ENCODE data around the gene IFIT1. TPM values are rescaled to one million over a fixed set of nuclear protein-coding genes. Genes with fewer than 3 reads are reported as not detected.

Gene IFIT1
- total and polyA plus RNA-seq, 9 of the 15 experiments (the other 6 are each of a cell fraction or from before 2014, with no cell fraction given): 0.03 to 0.40 (median 0.18) TPM

DNA sequence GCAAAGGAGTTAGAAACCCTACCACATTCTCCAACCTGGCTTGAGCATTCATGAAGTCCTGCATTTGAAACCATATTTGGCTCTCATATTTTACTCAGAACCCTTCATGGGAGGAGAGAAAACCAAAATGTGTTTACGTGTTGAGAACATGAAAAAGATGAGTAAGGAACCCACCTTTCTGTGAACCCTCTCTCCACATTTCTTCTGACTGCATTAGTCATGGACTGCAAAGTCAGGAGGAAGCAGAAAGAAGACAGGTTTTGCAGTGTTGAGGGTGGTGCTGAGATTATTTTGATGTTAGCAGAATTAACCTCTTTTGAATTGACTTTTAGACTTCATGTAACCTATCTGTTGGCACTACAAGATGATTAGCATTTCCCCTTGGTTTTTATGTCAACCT lies 9.7 kb upstream of the IFIT1 start:
- intact Hi-C loops (cut with micrococcal nuclease): no loop called here
- no TSS peak for BruUV-seq (replicated peaks)
- DNase-seq (ENCODE audit: extremely low read depth in 1 of 4, low spot score in 3 of 4) (no peak), FAIRE-seq (no peak), ATAC-seq (no peak)
- in situ Hi-C loops (cut with MboI): no loop called here
- Histone ChIP-seq H3K4me3 (no peak overlapping the region), H3K36me3 (ENCODE audit: control insufficient read depth, insufficient read depth, low read length) (no peaks in the 10 kb centered on the region), H3K27ac (ENCODE audit: extremely low read depth, low read depth, low read length) (no peak overlapping the region), H3K9ac (ENCODE audit: insufficient read depth in 1 of 2, low read depth in 2 of 2, low read length in 2 of 2) (no peak overlapping the region), H3K9me1 (ENCODE audit: control insufficient read depth, insufficient read depth, low read length) (no peaks in the 10 kb centered on the region), H3K4me2 (ENCODE audit: insufficient read depth, low read length) (no peak overlapping the region), H3K4me1 (replicated peaks in 1 of 2; ENCODE audit: control insufficient read depth in 2 of 2, insufficient read depth in 2 of 2, low read length in 2 of 2) (no peaks in the 10 kb centered on the region; a peak in 1 of 5 replicates), H3K79me2 (ENCODE audit: control insufficient read depth, insufficient read depth, low read length) (no peaks in the 10 kb centered on the region), H2AFZ (ENCODE audit: low read depth, low read length) (no peak overlapping the region), H3K9me3 (replicated peaks; ENCODE audit: control insufficient read depth, insufficient read depth, low read depth, low read length) (no peaks in the 10 kb centered on the region), H4K20me1 (replicated peaks; ENCODE audit: control insufficient read depth, insufficient read depth, low read length) (no peaks in the 10 kb centered on the region), H3K27me3 (ENCODE audit: control insufficient read depth in 2 of 2, insufficient read depth in 2 of 2, low read length in 2 of 2) (no peaks in the 10 kb centered on the region)
- CTCF ChIA-PET (ENCODE audit: low intra/inter-chr PET ratio): no interaction called here
- WGBS (ENCODE audit: insufficient coverage, low coverage, missing lambda C conversion rate): 25% methylated on average over 1 of the region's 1 CpG
- POLR2A ChIA-PET: interaction anchor here (0.7 kb wide), 1 partner anchor 1909 kb away, joined by 3 read pairs; no protein-coding TSS in a partner anchor
- no peak for TF ChIP-seq SAFB2 (IDR thresholded peaks at IDR 0.05; ENCODE audit: borderline replicate concordance, low read depth, low read length, severe bottlenecking)
- TF ChIP-seq TCFL5 (CRISPR knock-in tag; conservative IDR thresholded peaks at IDR 0.05): no peak
- TF ChIP-seq, protein P1, sequence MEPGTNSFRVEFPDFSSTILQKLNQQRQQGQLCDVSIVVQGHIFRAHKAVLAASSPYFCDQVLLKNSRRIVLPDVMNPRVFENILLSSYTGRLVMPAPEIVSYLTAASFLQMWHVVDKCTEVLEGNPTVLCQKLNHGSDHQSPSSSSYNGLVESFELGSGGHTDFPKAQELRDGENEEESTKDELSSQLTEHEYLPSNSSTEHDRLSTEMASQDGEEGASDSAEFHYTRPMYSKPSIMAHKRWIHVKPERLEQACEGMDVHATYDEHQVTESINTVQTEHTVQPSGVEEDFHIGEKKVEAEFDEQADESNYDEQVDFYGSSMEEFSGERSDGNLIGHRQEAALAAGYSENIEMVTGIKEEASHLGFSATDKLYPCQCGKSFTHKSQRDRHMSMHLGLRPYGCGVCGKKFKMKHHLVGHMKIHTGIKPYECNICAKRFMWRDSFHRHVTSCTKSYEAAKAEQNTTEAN (CRISPR knock-in tag; IDR thresholded peaks at IDR 0.05): no peak
- no peak for TF ChIP-seq ERF (CRISPR knock-in tag; IDR thresholded peaks at IDR 0.05)
- TF ChIP-seq CHD1 (IDR thresholded peaks at IDR 0.05; ENCODE audit: low read length): no peak
- no peak for TF ChIP-seq SRSF1 (IDR thresholded peaks at IDR 0.05; ENCODE audit: low read depth, low read length)
- TF ChIP-seq, protein P2, sequence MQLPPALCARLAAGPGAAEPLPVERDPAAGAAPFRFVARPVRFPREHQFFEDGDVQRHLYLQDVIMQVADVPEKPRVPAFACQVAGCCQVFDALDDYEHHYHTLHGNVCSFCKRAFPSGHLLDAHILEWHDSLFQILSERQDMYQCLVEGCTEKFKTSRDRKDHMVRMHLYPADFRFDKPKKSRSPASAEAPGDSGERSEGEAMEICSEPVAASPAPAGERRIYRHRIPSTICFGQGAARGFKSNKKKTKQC (CRISPR knock-in tag; IDR thresholded peaks at IDR 0.05): no peak
- no peak for TF ChIP-seq TARDBP (IDR thresholded peaks at IDR 0.05)
- no peak for TF ChIP-seq TFAM (CRISPR knock-in tag; conservative IDR thresholded peaks at IDR 0.05)
- no peak for TF ChIP-seq SIN3A (IDR thresholded peaks at IDR 0.05; ENCODE audit: borderline replicate concordance in 2 of 2, control insufficient read depth in 1 of 2, low read depth in 2 of 2, low read length in 2 of 2)
- TF ChIP-seq STAT5A (IDR thresholded peaks at IDR 0.05; ENCODE audit: borderline replicate concordance, low read length): no peak
- TF ChIP-seq, protein P3, sequence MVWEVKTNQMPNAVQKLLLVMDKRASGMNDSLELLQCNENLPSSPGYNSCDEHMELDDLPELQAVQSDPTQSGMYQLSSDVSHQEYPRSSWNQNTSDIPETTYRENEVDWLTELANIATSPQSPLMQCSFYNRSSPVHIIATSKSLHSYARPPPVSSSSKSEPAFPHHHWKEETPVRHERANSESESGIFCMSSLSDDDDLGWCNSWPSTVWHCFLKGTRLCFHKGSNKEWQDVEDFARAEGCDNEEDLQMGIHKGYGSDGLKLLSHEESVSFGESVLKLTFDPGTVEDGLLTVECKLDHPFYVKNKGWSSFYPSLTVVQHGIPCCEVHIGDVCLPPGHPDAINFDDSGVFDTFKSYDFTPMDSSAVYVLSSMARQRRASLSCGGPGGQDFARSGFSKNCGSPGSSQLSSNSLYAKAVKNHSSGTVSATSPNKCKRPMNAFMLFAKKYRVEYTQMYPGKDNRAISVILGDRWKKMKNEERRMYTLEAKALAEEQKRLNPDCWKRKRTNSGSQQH (CRISPR knock-in tag; IDR thresholded peaks at IDR 0.05): no peak
- no peak for TF ChIP-seq ZNF586 (CRISPR knock-in tag; conservative IDR thresholded peaks at IDR 0.05)
- TF ChIP-seq, protein P4, sequence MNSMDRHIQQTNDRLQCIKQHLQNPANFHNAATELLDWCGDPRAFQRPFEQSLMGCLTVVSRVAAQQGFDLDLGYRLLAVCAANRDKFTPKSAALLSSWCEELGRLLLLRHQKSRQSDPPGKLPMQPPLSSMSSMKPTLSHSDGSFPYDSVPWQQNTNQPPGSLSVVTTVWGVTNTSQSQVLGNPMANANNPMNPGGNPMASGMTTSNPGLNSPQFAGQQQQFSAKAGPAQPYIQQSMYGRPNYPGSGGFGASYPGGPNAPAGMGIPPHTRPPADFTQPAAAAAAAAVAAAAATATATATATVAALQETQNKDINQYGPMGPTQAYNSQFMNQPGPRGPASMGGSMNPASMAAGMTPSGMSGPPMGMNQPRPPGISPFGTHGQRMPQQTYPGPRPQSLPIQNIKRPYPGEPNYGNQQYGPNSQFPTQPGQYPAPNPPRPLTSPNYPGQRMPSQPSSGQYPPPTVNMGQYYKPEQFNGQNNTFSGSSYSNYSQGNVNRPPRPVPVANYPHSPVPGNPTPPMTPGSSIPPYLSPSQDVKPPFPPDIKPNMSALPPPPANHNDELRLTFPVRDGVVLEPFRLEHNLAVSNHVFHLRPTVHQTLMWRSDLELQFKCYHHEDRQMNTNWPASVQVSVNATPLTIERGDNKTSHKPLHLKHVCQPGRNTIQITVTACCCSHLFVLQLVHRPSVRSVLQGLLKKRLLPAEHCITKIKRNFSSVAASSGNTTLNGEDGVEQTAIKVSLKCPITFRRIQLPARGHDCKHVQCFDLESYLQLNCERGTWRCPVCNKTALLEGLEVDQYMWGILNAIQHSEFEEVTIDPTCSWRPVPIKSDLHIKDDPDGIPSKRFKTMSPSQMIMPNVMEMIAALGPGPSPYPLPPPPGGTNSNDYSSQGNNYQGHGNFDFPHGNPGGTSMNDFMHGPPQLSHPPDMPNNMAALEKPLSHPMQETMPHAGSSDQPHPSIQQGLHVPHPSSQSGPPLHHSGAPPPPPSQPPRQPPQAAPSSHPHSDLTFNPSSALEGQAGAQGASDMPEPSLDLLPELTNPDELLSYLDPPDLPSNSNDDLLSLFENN (IDR thresholded peaks at IDR 0.05; ENCODE audit: low read depth in 2 of 2, low read length in 2 of 2): no peak
